Right lobe of liver (tissue), 6 donors: ENCODE measurements around the gene ABLIM2. TPM values are rescaled to one million over a fixed set of nuclear protein-coding genes. Genes with fewer than 3 reads are reported as not detected.

Source experiments
- ATAC-seq, 4 donors: fragments of 200-7000 bp; cut with Tn5 transposase; one replicate each; pipeline ENCODE4 v1.9.1; 2020; ENCODE audit warnings: mild to moderate bottlenecking in 4 of 4, moderate library complexity in 4 of 4
- DNase-seq, 3 donors: peaks; one replicate each; pipeline ENCODE4 v3.0.0-alpha.2; 2020
- H3K27ac ChIP-seq, 3 donors: fragments of 200-600 bp; one replicate each; pipeline ENCODE4 v1.8.0; 2022
- H3K27me3 ChIP-seq, 2 donors: fragments of 200-600 bp; one replicate each; pipeline ENCODE4 v1.8.0; 2022
- H3K36me3 ChIP-seq, 4 donors: fragments of 200-600 bp; sonication (generic) in 1 of 4; one replicate each; pipeline versions ENCODE4 v1.5.1 to v1.8.0; 2017 to 2022; ENCODE audit warnings: control low read depth in 1 of 4
- H3K4me1 ChIP-seq, 4 donors: fragments of 200-600 bp; sonication (generic) in 1 of 4; one replicate each; pipeline versions ENCODE4 v1.5.1 to v1.8.0; 2017 to 2022; ENCODE audit warnings: control low read depth in 1 of 4
- H3K4me3 ChIP-seq, 3 donors: fragments of 200-600 bp; one replicate each; pipeline ENCODE4 v1.8.0; 2022
- H3K9me3 ChIP-seq, 4 donors: fragments of 200-600 bp; sonication (generic) in 1 of 4; one replicate each; pipeline versions ENCODE4 v1.5.1 to v1.8.0; 2017 to 2022; ENCODE audit warnings: control low read depth in 1 of 4
- CTCF ChIP-seq, 4 donors: fragments of 200-600 bp in 3 of 4; fragments of 450-650 bp in 1 of 4; IDR thresholded peaks; one replicate each; pipeline versions ENCODE4 v1.5.1 to v1.8.0; 2016 to 2022; ENCODE audit warnings: antibody characterized with exemption in 4 of 4, mild to moderate bottlenecking in 2 of 4
- POLR2A ChIP-seq: fragments of 450-650 bp; IDR thresholded peaks from one replicate; pipeline ENCODE4 v1.6.1; 2017; ENCODE audit warnings: antibody characterized with exemption, mild to moderate bottlenecking
- WGBS: methylation state at CpG from one replicate; pipeline ENCODE4 v1.1.6; 2018; ENCODE audit warnings: low coverage, low lambda C conversion rate; ENCODE audit not compliant: insufficient coverage; ENCODE audit errors: missing lambda C conversion rate; 5-methylcytosine and 5-hydroxymethylcytosine counted together
- intact Hi-C, 2 donors: fragments of 100-400 bp; cut with DNase I; formaldehyde crosslinking; loops; one replicate each; pipeline versions ENCODE4 v1.11.2 to v1.14.1; 2022
- total RNA-seq, 6 experiments: library from RNA; depleted of rRNA in 2 of 6; stranded (reverse); fragments of >200 nt in 2 of 6; fragmentation: NEBNext Ultra II Directional in 3 of 6; extraction: Animal tissue kit (Norgen Biotek cat#: 25700) in 3 of 6; gene quantifications; one replicate each; pipeline versions ENCODE4 v1.1.0 to v1.2.4, GENCODE V29; 2016 to 2023
- donor health status: DM: no; HTN: yes; CAD: no.
- donor health status: DM: no; HTN: no; CAD: no.
- donor health status: DM: no; HTN: no; CAD: no.
- donor health status: DM: no; HTN: yes; CAD: no.
- donor health status: DM: no; HTN: yes; CAD: no.

Gene ABLIM2
- total RNA-seq, 6 experiments from 2014 or later, result 0.93 to 3.5 (median 2.3) TPM

- Histone ChIP-seq H3K4me3 (no peak overlapping the region), H3K4me1 (no peaks in the 10 kb centered on the region), H3K27ac (no peak overlapping the region), H3K36me3 (no peaks in the 10 kb centered on the region), H3K27me3 (no peaks in the 10 kb centered on the region), H3K9me3 (no peaks in the 10 kb centered on the region)
- DNase-seq (no peak), ATAC-seq (no peak)
- TF ChIP-seq CTCF (IDR thresholded peaks at IDR 0.05) (no peak), POLR2A (no peak)
- intact Hi-C loops, result no loop called here
- WGBS, result 71% methylated on average over 12 of the region's 21 CpGs
Observed at GRCh38 chr4:8103421-8104390, 54.9 kb downstream of the ABLIM2 start.

- DNase-seq (no peak), ATAC-seq (no peak)
- Histone ChIP-seq H3K27ac (no peak overlapping the region), H3K9me3 (no peaks in the 10 kb centered on the region), H3K4me1 (no peaks in the 10 kb centered on the region), H3K36me3 (no peaks in the 10 kb centered on the region), H3K4me3 (no peak overlapping the region), H3K27me3 (no peaks in the 10 kb centered on the region)
- intact Hi-C loops, result no loop called here
- 80% methylated on average over 3 of the region's 11 CpGs for WGBS
- no peak for TF ChIP-seq CTCF (IDR thresholded peaks at IDR 0.05)
- no peak for TF ChIP-seq POLR2A
Observed at GRCh38 chr4:8102831-8103230, 55.8 kb downstream of the ABLIM2 start.

- no peaks in the 10 kb centered on the region for H3K4me1 ChIP-seq
- TF ChIP-seq POLR2A, result no peak
- no peak for TF ChIP-seq CTCF (IDR thresholded peaks at IDR 0.05)
- DNase-seq (no peak), ATAC-seq (no peak)
- intact Hi-C loops, result no loop called here
- H3K36me3 ChIP-seq, result no peaks in the 10 kb centered on the region
- H3K27ac ChIP-seq, result no peak overlapping the region
- no peak overlapping the region for H3K4me3 ChIP-seq
- WGBS, result 90% methylated on average over 3 of the region's 3 CpGs
- no peaks in the 10 kb centered on the region for H3K27me3 ChIP-seq
- no peaks in the 10 kb centered on the region for H3K9me3 ChIP-seq
Observed at GRCh38 chr4:8102076-8102355, 56.6 kb downstream of the ABLIM2 start.

- intact Hi-C loops, result no loop called here
- Histone ChIP-seq H3K27ac (no peak overlapping the region), H3K4me3 (no peak overlapping the region), H3K27me3 (no peaks in the 10 kb centered on the region), H3K36me3 (no peaks in the 10 kb centered on the region), H3K4me1 (no peaks in the 10 kb centered on the region), H3K9me3 (no peaks in the 10 kb centered on the region)
- no peak for ATAC-seq
- DNase-seq, result no peak
- 85% methylated on average over 17 of the region's 23 CpGs for WGBS
- TF ChIP-seq CTCF (IDR thresholded peaks at IDR 0.05) (no peak), POLR2A (no peak)
Observed at GRCh38 chr4:8101213-8102075, 57.2 kb downstream of the ABLIM2 start.
